Measurements from ENCODE around the gene GDF15. TPM values are rescaled to one million over a fixed set of nuclear protein-coding genes. Genes with fewer than 3 reads are reported as not detected.
"Not testable (repeated sequence)": the region's sequence is repeated elsewhere in the genome, so short reads cannot be mapped to it uniquely, and the experiment has no call there.

GDF15 gene
- total and polyA plus RNA-seq, 8 donors = 28.1 to 277 (median 43.5) TPM

DNA sequence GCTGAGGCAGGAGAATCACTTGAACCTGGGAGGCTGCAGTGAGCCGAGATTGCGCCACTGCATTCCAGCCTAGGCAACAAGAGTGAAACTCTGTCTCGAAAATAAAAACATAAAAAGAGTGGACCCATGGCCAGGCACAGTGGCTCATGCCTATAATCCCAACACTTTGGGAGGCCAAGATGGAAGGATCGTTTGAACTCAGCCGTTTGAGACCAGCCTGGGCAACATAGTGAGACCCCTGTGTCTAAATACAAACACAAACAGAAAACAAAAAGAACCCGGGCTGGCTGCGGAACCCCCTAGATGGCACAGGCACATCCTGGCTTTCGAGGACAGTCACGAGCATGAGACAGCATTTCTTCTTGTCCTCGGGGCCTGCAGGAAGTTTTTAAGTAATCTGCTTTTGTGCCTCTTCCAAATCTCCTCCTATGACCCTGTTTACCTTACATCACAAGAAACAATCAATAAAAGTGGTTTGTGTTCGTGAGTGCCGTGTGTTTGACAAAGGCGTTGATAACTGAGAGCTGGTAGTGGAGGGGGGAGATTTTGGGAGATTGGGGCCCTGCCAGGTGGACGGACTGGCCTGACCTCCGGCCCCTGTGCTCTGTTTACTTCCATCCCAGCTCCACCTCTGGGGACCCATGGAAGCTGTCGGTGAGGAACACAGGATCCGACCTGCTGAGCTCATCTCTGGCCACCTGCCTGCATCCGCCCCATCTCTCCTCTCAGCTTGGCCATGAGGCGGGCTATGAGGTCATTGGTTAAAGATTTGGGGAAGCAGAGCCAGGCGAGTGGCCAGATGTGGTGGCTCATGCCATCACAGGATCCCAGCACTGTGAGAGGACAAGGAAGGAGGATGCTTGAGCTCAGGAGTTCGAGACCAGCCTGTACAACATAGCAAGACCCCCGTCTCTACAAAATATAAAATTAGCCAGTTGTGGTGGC is 5.9 kb upstream of the GDF15 start:
- 26% methylated on average over 22 of the region's 22 CpGs for WGBS, 2 donors
- DNase-seq (peak; percentile 83 to 97 (median 96)), ATAC-seq (peak; percentile 75 to 88 (median 83)), FAIRE-seq (no peak)
- intact Hi-C loops (cut with DNase I) = no loop called here
- Histone ChIP-seq H3K4me1 (peaks cover 26 to 58% (median 37%) of the 10 kb centered on the region in 3 donors), H3K27me3 (no peaks in the 10 kb centered on the region), H3K4me3 (no peak overlapping the region), H3K27ac (peak overlapping the region; percentile 37 to 93 (median 78)), H3K9me3 (no peaks in the 10 kb centered on the region), H3K36me3 (no peaks in the 10 kb centered on the region)
- TF ChIP-seq, protein P1, sequence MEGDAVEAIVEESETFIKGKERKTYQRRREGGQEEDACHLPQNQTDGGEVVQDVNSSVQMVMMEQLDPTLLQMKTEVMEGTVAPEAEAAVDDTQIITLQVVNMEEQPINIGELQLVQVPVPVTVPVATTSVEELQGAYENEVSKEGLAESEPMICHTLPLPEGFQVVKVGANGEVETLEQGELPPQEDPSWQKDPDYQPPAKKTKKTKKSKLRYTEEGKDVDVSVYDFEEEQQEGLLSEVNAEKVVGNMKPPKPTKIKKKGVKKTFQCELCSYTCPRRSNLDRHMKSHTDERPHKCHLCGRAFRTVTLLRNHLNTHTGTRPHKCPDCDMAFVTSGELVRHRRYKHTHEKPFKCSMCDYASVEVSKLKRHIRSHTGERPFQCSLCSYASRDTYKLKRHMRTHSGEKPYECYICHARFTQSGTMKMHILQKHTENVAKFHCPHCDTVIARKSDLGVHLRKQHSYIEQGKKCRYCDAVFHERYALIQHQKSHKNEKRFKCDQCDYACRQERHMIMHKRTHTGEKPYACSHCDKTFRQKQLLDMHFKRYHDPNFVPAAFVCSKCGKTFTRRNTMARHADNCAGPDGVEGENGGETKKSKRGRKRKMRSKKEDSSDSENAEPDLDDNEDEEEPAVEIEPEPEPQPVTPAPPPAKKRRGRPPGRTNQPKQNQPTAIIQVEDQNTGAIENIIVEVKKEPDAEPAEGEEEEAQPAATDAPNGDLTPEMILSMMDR (IDR thresholded peaks at IDR 0.05) = no peak

- intact Hi-C loops (cut with DNase I) = no loop called here
- WGBS, 2 donors = 70 to 78% methylated on average over 3 of the region's 3 CpGs
Measured at GRCh38 chr19:18380843-18381242, 5.1 kb upstream of the GDF15 start.

DNA sequence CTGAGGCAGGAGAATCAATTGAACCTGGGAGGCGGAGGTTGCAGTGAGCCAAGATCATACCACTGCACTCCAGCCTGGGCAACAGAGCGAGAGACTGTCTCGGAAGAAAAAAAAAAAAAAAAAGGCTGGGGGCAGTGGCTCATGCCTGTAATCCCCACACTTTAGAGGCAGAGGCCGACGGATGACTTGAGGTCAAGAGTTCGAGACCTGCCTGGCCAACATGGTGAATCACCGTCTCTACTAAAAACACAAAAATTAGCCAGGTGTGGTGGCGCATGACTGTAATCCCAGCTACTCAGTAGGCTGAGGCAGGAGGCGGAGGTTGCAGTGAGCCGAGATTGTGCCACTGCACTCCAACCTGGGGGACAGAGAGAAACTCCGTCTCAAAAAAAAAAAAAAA is 2.3 kb upstream of the GDF15 start:
- FAIRE-seq; H3K4me3 ChIP-seq; H3K27me3 ChIP-seq; intact Hi-C loops (cut with DNase I); ATAC-seq; H3K27ac ChIP-seq; H3K36me3 ChIP-seq; H3K9me3 ChIP-seq: not testable (repeated sequence)
- peaks cover 18 to 36% (median 19%) of the 10 kb centered on the region in 3 donors for H3K4me1 ChIP-seq
- 94 to 96% methylated on average over 11 of the region's 11 CpGs for WGBS, 2 donors
- peak in 1 of 6 donors; percentile 11 for DNase-seq

More at GRCh38 chr19:18380843-18381242, 5.1 kb upstream of the GDF15 start:
- H3K27me3 ChIP-seq = no peaks in the 10 kb centered on the region
- FAIRE-seq (no peak), DNase-seq (no peak), ATAC-seq (no peak)
- H3K9me3 ChIP-seq = no peaks in the 10 kb centered on the region
- peak overlapping the region; percentile 37 to 93 (median 78) for H3K27ac ChIP-seq
- H3K4me1 ChIP-seq = peaks cover 26 to 60% (median 35%) of the 10 kb centered on the region in 3 donors
- H3K36me3 ChIP-seq = no peaks in the 10 kb centered on the region
- H3K4me3 ChIP-seq = no peak overlapping the region
- TF ChIP-seq, protein P1 (IDR thresholded peaks at IDR 0.05) = no peak

DNA sequence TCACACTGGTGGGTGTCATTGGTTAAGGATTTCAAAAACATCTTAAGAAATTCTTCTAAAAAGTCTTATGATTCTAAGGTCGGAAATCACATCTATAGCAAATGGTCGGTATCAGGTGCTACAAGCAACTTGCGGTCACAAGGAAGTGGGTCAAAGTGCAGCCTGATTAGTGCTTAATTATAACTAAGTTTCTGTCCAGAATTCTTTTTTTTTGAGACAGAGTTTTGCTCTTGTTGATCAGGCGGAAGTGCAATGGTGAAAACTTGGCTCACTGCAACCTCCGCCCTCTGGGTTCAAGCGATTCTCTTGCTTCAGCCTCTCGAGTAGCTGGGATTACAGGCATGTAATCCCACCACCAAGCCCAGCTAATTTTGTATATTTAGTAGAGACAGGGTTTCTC is 1.2 kb upstream of the GDF15 start:
- H3K9me3 ChIP-seq = no peaks in the 10 kb centered on the region
- no peaks in the 10 kb centered on the region for H3K27me3 ChIP-seq
- FAIRE-seq (no peak), DNase-seq (no peak), ATAC-seq (no peak)
- peaks cover 0 to 18% (median 0%) of the 10 kb centered on the region in 3 donors for H3K36me3 ChIP-seq
- H3K27ac ChIP-seq = peak overlapping the region in 3 of 4 donors; percentile 48 to 82 (median 81)
- H3K4me3 ChIP-seq = no peak overlapping the region
- H3K4me1 ChIP-seq = peaks cover 12 to 32% (median 15%) of the 10 kb centered on the region in 3 donors
- intact Hi-C loops (cut with DNase I) = no loop called here
- TF ChIP-seq, protein P1 (IDR thresholded peaks at IDR 0.05) = no peak
- 29 to 43% methylated on average over 7 of the region's 7 CpGs for whole genome bisulfite sequencing, 2 donors

DNA sequence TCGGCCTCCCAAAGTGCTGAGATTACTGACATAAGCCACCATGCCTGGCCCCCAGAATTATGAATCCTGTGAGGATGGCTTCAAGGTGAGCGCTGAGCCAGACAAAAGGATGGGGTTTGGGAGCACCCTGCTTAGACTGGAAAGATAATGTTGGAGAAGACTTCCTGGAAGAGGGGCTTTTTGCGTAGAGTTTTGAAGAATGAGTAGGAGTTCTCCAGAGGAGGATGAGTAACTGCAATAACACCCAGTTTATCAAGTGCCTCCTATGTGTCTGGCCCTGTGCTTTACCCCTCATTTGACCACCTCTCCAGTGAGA is 641 bp upstream of the GDF15 start:
- intact Hi-C loops (cut with DNase I) = no loop called here
- peaks cover 10 to 26% (median 13%) of the 10 kb centered on the region in 3 donors for H3K4me1 ChIP-seq
- ATAC-seq = no peak
- no peaks in the 10 kb centered on the region for H3K9me3 ChIP-seq
- no peaks in the 10 kb centered on the region for H3K27me3 ChIP-seq
- FAIRE-seq = no peak
- TF ChIP-seq, protein P1 (IDR thresholded peaks at IDR 0.05) = no peak
- H3K4me3 ChIP-seq = no peak overlapping the region
- H3K27ac ChIP-seq = peak overlapping the region in 3 of 4 donors; percentile 48 to 82 (median 81)
- DNase-seq = no peak
- WGBS, 2 donors = 91 to 92% methylated on average over 3 of the region's 3 CpGs
- peaks cover 0 to 18% (median 0%) of the 10 kb centered on the region in 3 donors for H3K36me3 ChIP-seq
